Aorta (tissue), 5 donors: ENCODE measurements around the gene REN. TPM values are rescaled to one million over a fixed set of nuclear protein-coding genes. Genes with fewer than 3 reads are reported as not detected.

Experiments
- ATAC-seq: fragments of 200-7000 bp; cut with Tn5 transposase; one replicate; pipeline ENCODE4 v1.9.1; 2022; ENCODE audit warnings: moderate library complexity; ENCODE audit not compliant: low FRiP score
- DNase-seq, 2 donors: peaks; one replicate each; pipeline ENCODE4 v3.0.0-alpha.2; 2020
- H3K27ac ChIP-seq, 2 donors: one replicate each; pipeline ENCODE4 v1.5.1; 2013; ENCODE audit warnings: low read length in 2 of 2, mild to moderate bottlenecking in 2 of 2, moderate library complexity in 2 of 2, control low read depth in 1 of 2, inconsistent platforms in 1 of 2, low read depth in 1 of 2
- H3K27me3 ChIP-seq, 2 donors: one replicate each; pipeline ENCODE4 v1.6.1; 2013; ENCODE audit warnings: control low read depth in 1 of 2, low read length in 1 of 2, mild to moderate bottlenecking in 1 of 2, moderate library complexity in 1 of 2; ENCODE audit not compliant: insufficient read depth in 2 of 2, control insufficient read depth in 1 of 2
- H3K36me3 ChIP-seq, 2 donors: one replicate each; pipeline ENCODE4 v1.6.1; 2013; ENCODE audit warnings: control low read depth in 1 of 2, low read length in 1 of 2, mild to moderate bottlenecking in 1 of 2; ENCODE audit not compliant: insufficient read depth in 2 of 2, control insufficient read depth in 1 of 2
- H3K4me1 ChIP-seq, 2 donors: one replicate each; pipeline ENCODE4 v1.6.1; 2013; ENCODE audit warnings: low read length in 2 of 2, control low read depth in 1 of 2, mild to moderate bottlenecking in 1 of 2, moderate library complexity in 1 of 2; ENCODE audit not compliant: insufficient read depth in 2 of 2, control insufficient read depth in 1 of 2
- H3K4me3 ChIP-seq, 2 donors: one replicate each; pipeline ENCODE4 v1.5.1; 2013; ENCODE audit warnings: low read length in 2 of 2, control low read depth in 1 of 2, mild to moderate bottlenecking in 1 of 2
- H3K9me3 ChIP-seq: one replicate; pipeline ENCODE4 v1.6.1; 2013; ENCODE audit warnings: mild to moderate bottlenecking, low read length; ENCODE audit not compliant: control insufficient read depth
- WGBS, 2 donors: extraction: QIAGEN DNeasy Blood & Tissue Kit; methylation state at CpG; one replicate each; pipeline ENCODE4 v1.1.7; 2013; 5-methylcytosine and 5-hydroxymethylcytosine counted together
- intact Hi-C, 2 donors: fragments of 100-400 bp; cut with DNase I; formaldehyde crosslinking; loops; one replicate each; pipeline versions ENCODE4 v1.14.2 to v1.15.0; 2022
- polyA plus RNA-seq, 2 donors: library from polyadenylated mRNA; stranded (reverse); fragments of 200-250 nt; gene quantifications; one replicate each; pipeline ENCODE4 v1.2.3, GENCODE V29; 2013
- total RNA-seq, 2 donors: library from RNA; stranded (reverse); fragmentation: NEBNext Ultra II Directional; extraction: Animal tissue kit (Norgen Biotek cat#: 25700); gene quantifications; one replicate each; pipeline ENCODE4 v1.2.1, GENCODE V29; 2021
- donor health status: healthy with polysubstance abuse.
- donor health status: Bipolar disorder and iron deficiency.
- donor health status: DM: no; HTN: no; CAD: no.
- donor health status: DM: no; HTN: no; CAD: no.
- donor health status: DM: yes; HTN: yes; CAD: no.

REN gene
- total and polyA plus RNA-seq, 4 donors = not detected

DNA sequence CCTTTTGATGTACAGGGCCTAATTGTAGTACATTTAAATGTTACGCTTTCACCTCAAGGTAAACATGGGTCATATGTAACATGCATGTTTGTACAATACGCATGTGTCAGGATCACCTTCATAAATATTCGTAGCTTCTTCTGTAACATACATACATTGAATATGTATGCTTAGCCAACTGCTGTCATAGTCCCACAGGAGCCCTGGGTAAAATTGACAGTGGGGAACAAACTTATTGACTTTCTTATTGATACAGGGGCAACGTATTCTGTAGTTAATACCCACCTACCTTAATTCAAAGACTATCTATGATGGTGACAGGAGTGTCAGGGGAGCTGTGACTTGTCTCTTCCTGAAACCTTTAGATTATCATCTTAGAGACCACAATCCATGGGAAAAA lies 3.7 kb upstream of the REN start:
- Histone ChIP-seq H3K9me3 (peaks cover 2% of the 10 kb centered on the region), H3K4me1 (no peaks in the 10 kb centered on the region), H3K4me3 (no peak overlapping the region), H3K27ac (no peak overlapping the region), H3K27me3 (no peaks in the 10 kb centered on the region), H3K36me3 (no peaks in the 10 kb centered on the region)
- no peak for DNase-seq
- WGBS, 2 donors = 77 to 90% methylated on average over 4 of the region's 4 CpGs
- no peak for ATAC-seq
- intact Hi-C loops = no loop called here

GRCh38 chr1:204167730-204168129 lies 1.6 kb upstream of the REN start:
- Histone ChIP-seq H3K36me3 (no peaks in the 10 kb centered on the region), H3K27ac (no peak overlapping the region), H3K4me3 (no peak overlapping the region), H3K27me3 (no peaks in the 10 kb centered on the region), H3K4me1 (no peaks in the 10 kb centered on the region), H3K9me3 (peaks cover 2% of the 10 kb centered on the region)
- ATAC-seq (no peak), DNase-seq (no peak)
- intact Hi-C loops = no loop called here
- WGBS, 2 donors = 78 to 93% methylated on average over 5 of the region's 5 CpGs

DNA sequence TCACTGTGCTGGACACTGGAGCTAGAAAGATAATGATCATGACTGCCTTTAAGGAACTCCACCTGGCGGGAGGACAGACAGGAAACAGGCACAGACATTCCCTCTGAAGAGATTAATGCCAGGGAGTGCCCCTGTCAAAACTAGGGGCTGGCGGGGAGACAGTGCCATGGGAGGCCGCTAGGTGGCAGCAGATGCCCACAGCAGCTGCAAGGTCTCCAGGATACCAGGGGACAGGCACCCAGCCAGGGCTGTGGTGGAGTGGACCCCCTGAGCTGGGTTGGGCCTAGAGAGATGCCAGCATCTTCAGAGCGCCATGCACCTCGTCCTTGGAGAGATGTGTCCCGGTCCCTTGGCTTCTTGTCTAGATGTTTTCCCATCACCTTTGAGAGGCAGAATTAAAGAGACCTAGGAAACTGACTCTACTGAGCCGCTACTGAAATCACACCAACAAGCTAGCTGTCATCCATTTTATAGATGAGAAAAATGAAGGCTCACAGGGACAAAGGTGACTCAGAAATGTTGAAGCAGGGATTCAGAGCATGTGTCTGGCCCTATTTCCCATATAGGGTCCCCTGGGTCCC lies 3.6 kb downstream of the REN start:
- intact Hi-C loops = loop anchor here (2.0 to 5.0 kb wide), 4 partner anchors 44 to 220 kb away; no protein-coding TSS in a partner anchor

GRCh38 chr1:204161609-204162493 lies 4.3 kb downstream of the REN start:
- Histone ChIP-seq H3K36me3 (no peaks in the 10 kb centered on the region), H3K27me3 (no peaks in the 10 kb centered on the region), H3K27ac (no peak overlapping the region), H3K4me1 (no peaks in the 10 kb centered on the region), H3K4me3 (no peak overlapping the region), H3K9me3 (no peaks in the 10 kb centered on the region)
- DNase-seq (peak in 1 of 2 donors; percentile 55), ATAC-seq (no peak)
- intact Hi-C loops = loop anchor here (2.0 to 5.0 kb wide), 4 partner anchors 45 to 220 kb away; no protein-coding TSS in a partner anchor
- 57 to 64% methylated on average over 14 of the region's 14 CpGs for WGBS, 2 donors

More for the DNA sequence above, 3.6 kb downstream of the REN start:
- no peak overlapping the region for H3K4me3 ChIP-seq
- no peak overlapping the region for H3K27ac ChIP-seq
- H3K36me3 ChIP-seq = no peaks in the 10 kb centered on the region
- H3K27me3 ChIP-seq = no peaks in the 10 kb centered on the region
- no peaks in the 10 kb centered on the region for H3K9me3 ChIP-seq
- H3K4me1 ChIP-seq = no peaks in the 10 kb centered on the region
- DNase-seq = peak; percentile 77 to 92
- WGBS, 2 donors = 14 to 15% methylated on average over 7 of the region's 7 CpGs
- peak; percentile 90 for ATAC-seq

- ATAC-seq (no peak), DNase-seq (peak in 1 of 2 donors; percentile 11)
- Histone ChIP-seq H3K4me1 (no peaks in the 10 kb centered on the region), H3K4me3 (no peak overlapping the region), H3K9me3 (no peaks in the 10 kb centered on the region), H3K36me3 (no peaks in the 10 kb centered on the region), H3K27ac (no peak overlapping the region), H3K27me3 (no peaks in the 10 kb centered on the region)
- intact Hi-C loops = no loop called here
- WGBS, 2 donors = 77 to 87% methylated on average over 6 of the region's 6 CpGs
These were observed 8.2 kb downstream of the REN start for GRCh38 chr1:204157962-204158361.

DNA sequence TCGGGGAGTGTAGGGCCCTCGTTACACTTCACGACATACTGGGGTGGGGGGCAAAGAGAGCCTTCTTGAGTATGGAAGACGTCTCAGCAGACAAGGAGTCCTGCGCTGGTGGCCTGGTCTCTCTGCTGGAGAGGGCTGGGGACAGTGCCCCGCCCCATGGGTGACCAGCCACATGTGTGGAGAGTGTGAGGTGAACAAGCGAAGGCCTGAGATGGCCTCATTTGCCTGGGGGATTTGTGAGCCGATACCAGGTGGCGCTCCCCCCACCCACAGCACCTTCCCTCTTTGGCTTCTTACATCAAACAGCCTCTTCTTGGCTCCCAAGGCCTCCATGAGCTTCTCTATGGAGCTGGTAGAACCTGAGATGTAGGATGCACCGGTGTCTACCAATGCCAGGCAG lies 10.3 kb downstream of the REN start:
- intact Hi-C loops = no loop called here
- Histone ChIP-seq H3K27ac (no peak overlapping the region), H3K27me3 (no peaks in the 10 kb centered on the region), H3K4me3 (no peak overlapping the region), H3K4me1 (no peaks in the 10 kb centered on the region), H3K9me3 (no peaks in the 10 kb centered on the region), H3K36me3 (no peaks in the 10 kb centered on the region)
- ATAC-seq (no peak), DNase-seq (peak in 1 of 2 donors; percentile 46)
- 93 to 94% methylated on average over 10 of the region's 10 CpGs for WGBS, 2 donors

GRCh38 chr1:204154568-204155255 lies 11.4 kb downstream of the REN start:
- Histone ChIP-seq H3K9me3 (no peaks in the 10 kb centered on the region), H3K27ac (no peak overlapping the region), H3K36me3 (no peaks in the 10 kb centered on the region), H3K27me3 (no peaks in the 10 kb centered on the region), H3K4me1 (peaks cover 0 to 1% of the 10 kb centered on the region in 2 donors), H3K4me3 (no peak overlapping the region)
- intact Hi-C loops = no loop called here
- no peak for ATAC-seq
- 94 to 97% methylated on average over 15 of the region's 15 CpGs for WGBS, 2 donors
- DNase-seq = peak in 1 of 2 donors; percentile 67

- peaks cover 0 to 1% of the 10 kb centered on the region in 2 donors for H3K4me1 ChIP-seq
- WGBS, 2 donors = 90 to 92% methylated on average over 5 of the region's 5 CpGs
- H3K27me3 ChIP-seq = no peaks in the 10 kb centered on the region
- no peaks in the 10 kb centered on the region for H3K36me3 ChIP-seq
- intact Hi-C loops = no loop called here
- ATAC-seq (no peak), DNase-seq (peak in 1 of 2 donors; percentile 39)
- no peak overlapping the region for H3K27ac ChIP-seq
- H3K4me3 ChIP-seq = no peak overlapping the region
- H3K9me3 ChIP-seq = no peaks in the 10 kb centered on the region
These were observed 12.5 kb downstream of the REN start for GRCh38 chr1:204153667-204154066.
